ENCODE results near the gene NFATC1. TPM values are rescaled to one million over a fixed set of nuclear protein-coding genes. Genes with fewer than 3 reads are reported as not detected.

Gene NFATC1
- total RNA-seq, 1 donor from 2014 or later, result 0.46 TPM

DNA sequence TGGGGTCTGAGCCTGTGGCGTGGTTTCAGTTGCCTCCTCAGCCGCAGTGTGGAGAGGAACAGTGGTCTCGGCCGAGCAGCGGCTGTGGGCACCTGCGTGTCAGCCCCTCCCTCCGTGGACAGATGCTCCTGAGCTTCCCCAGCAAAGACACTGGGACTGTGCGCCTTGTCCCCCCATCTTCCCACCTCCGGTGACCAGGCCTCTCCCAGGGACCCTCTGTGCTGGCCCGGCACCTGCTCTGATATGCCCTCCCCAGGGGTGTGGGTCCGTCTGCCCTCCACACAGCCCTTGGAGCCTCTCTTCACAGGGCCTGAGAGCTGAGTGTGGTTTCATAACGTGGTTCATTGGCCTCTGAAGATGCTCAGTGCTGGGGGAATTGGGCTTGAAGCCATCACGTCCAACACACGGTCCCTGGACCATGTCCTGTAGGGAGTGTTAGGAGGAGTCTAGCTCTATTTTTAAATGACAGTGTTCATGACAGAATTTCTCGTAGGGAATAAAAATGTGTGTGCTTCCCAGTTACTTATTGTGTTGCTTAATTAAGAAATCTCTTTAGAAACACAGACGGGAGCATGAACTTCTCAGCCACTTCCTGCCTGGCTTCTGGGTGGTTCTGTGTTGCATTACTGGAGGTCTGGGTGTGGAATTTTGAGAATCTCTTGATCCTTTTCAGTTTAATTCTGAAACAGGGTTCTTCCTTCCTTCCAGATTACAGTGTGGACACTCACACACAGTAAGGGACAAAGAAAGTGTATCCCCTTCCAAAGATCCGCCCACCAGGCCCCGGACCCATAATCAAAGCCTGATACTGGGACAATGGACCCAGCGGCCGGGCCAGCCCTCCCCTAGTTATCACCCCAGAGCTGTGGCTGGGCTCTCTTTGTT is 110.7 kb downstream of the NFATC1 start:
- H3K4me3 ChIP-seq (ENCODE audit: low read depth, low read length), result no peak overlapping the region
- TF ChIP-seq, protein P1, sequence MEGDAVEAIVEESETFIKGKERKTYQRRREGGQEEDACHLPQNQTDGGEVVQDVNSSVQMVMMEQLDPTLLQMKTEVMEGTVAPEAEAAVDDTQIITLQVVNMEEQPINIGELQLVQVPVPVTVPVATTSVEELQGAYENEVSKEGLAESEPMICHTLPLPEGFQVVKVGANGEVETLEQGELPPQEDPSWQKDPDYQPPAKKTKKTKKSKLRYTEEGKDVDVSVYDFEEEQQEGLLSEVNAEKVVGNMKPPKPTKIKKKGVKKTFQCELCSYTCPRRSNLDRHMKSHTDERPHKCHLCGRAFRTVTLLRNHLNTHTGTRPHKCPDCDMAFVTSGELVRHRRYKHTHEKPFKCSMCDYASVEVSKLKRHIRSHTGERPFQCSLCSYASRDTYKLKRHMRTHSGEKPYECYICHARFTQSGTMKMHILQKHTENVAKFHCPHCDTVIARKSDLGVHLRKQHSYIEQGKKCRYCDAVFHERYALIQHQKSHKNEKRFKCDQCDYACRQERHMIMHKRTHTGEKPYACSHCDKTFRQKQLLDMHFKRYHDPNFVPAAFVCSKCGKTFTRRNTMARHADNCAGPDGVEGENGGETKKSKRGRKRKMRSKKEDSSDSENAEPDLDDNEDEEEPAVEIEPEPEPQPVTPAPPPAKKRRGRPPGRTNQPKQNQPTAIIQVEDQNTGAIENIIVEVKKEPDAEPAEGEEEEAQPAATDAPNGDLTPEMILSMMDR (conservative IDR thresholded peaks at IDR 0.05; ENCODE audit: low read depth, low read length), result no peak
- DNase-seq (ENCODE audit: low read depth), result no peak

DNA sequence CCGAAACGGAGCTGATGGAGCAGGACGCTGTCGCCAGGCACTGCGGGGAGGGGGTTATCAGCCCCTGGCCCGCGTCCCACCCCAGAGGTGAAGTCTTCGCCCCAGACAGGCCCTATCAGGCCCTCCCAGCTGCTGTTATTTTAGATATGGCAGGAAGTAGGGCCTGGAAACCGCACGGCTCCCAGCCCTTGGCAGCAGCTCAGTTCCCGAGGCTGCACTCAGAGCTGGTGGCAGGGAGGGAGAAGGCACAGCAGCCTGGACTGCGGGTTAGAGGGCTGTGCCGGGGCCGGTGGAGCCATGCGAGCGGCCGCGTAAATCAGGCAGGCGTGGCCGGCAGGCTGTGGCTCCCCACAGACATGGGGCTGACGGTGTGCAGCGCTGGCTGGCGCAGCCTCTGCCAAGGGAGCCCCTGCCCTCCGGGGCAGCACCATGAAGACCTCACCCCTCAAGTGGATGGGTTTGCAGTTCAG is 111.4 kb downstream of the NFATC1 start:
- TF ChIP-seq, protein P1 (conservative IDR thresholded peaks at IDR 0.05; ENCODE audit: low read depth, low read length), result no peak
- DNase-seq (ENCODE audit: low read depth), result no peak
- peak overlapping the region; percentile 35 for H3K4me3 ChIP-seq (ENCODE audit: low read depth, low read length)

DNA sequence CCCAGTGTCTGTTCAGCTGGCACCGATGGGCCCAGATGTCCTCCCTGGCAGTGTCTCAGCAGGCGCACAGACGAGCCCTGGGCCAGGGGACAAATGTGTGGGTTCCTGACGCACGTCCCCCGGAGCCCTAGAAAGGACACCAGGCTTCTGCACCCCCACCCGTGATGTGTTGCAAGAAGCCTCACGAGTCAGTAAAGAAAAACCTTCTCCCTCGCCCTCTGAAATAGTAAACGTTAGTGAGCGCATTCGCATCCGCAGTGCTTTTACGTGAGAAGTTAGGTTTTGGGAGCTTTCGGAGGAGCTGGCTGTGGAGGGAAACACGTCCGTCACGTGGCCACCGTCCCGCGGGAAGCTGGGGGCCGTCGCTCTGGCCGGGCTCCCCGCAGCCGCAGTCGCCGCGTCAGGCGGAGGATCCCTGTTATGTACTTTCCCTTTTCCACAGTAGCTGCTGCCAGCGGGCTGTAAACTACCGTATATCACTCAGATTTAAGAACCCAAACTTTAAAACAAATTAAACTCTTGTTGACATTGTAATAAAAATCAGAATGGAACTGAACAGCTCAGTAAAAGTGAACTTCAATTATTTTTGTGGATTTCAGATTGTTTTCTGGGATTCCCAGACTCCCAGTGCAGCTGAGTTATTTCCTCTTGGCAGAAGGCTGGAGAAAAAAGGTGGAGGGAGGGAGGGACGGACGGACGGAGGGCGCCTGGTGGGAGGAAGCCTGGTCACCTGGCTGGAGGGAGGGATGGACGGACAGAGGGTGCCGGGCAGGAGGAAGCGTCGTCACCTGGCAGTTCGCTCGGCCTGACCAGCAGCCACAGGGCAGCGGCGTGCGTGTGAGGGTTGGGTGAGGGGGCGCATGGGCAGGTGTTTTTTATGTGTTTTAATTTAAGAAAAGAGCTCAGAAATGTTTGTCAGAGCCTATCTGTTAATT is 112.1 kb downstream of the NFATC1 start:
- TF ChIP-seq, protein P1 (conservative IDR thresholded peaks at IDR 0.05; ENCODE audit: low read depth, low read length), result no peak
- H3K4me3 ChIP-seq (ENCODE audit: low read depth, low read length), result peak overlapping the region; percentile 35
- peak; percentile 7 for DNase-seq (ENCODE audit: low read depth)

DNA sequence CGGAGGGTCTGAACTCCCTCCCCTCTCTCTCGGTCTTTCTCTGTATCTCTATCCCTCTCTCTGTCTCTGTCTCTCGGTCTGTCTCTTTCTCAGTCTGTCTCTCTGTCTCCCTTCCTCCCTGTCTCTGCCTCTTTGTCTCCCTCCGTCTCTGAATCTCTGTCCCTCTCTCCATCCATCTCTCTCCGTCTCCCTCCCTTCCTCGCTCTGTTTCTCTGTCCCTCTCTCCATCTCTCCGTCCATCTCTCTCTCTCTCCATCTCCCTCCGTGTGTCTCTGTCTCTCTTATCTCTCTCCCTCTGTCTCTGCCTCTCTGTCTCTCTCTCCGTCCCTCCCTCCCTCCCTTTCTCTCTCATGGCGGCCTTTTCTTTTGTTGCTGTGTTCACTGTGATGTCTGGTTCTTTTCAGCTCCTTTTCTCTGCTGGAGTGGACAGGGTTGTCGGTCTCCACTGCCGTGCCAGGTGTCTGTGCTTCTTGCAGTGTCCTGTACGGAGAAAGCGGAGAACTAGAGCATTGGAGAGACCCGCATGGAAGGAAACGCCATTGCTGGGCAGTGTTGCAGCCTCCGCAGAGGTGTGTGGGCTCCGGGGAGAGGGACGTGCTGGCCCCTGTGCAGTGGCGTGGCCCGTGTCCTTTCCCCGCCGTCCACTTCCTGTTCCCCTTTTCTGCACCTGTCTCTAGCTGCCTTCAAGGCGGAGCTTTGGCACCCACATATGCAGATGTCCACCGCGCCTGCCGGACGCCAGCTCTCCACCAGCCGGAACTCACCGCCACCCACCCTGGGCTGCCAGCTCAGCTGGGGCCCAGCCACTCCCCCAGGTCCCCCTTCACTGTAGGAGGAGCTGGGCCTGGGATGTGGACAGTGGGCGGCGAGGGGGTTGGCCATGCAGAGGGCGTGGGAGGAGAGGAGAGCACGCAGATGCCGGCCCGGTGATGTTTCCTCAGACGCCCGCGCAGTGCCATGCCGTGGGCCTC is 113.1 kb downstream of the NFATC1 start:
- TF ChIP-seq, protein P1 (conservative IDR thresholded peaks at IDR 0.05; ENCODE audit: low read depth, low read length), result no peak
- DNase-seq (ENCODE audit: low read depth), result no peak
- H3K4me3 ChIP-seq (ENCODE audit: low read depth, low read length), result no peak overlapping the region

DNA sequence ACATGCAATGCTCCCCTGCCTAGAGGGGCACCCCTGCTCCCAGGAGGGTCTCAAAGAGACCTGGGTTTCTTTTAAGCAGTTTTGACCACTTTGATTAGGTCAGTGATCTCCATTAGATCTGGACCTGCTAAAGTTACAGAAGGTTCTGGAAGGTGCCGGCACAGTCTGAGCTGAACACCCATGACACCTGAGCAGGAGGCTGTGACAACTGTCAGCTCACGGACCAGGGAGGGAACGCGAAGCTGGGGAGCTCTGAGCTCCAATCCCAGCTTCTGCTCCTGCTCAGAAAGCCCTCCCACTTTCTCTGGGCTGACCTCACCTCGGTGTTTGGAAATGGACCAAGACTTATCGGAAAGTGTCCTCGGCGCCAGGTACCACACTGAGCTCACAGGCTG is 113.8 kb downstream of the NFATC1 start:
- H3K4me3 ChIP-seq (ENCODE audit: low read depth, low read length), result no peak overlapping the region
- TF ChIP-seq, protein P1 (conservative IDR thresholded peaks at IDR 0.05; ENCODE audit: low read depth, low read length), result no peak
- no peak for DNase-seq (ENCODE audit: low read depth)

Measured in epithelial cell of proximal tubule (primary cell).